Fibroblast of lung (primary cell): ENCODE measurements around the gene ITFG1.

ENCODE experiments used
- CTCF ChIP-seq, 2 donors: IDR thresholded peaks in 1 of 2; conservative IDR thresholded peaks in 1 of 2; 1 replicate in 1 of 2; 2 replicates in 1 of 2; pipeline ENCODE4 v1.5.1; 2011 to 2012; ENCODE audit warnings: low read length in 2 of 2, control low read depth in 1 of 2, inconsistent platforms in 1 of 2, low read depth in 1 of 2, mild to moderate bottlenecking in 1 of 2
- EZH2 ChIP-seq: IDR thresholded peaks from 2 replicates; pipeline ENCODE4 v1.5.1; 2012; ENCODE audit warnings: low read length, control low read depth, mild to moderate bottlenecking; ENCODE audit errors: missing control alignments

DNA sequence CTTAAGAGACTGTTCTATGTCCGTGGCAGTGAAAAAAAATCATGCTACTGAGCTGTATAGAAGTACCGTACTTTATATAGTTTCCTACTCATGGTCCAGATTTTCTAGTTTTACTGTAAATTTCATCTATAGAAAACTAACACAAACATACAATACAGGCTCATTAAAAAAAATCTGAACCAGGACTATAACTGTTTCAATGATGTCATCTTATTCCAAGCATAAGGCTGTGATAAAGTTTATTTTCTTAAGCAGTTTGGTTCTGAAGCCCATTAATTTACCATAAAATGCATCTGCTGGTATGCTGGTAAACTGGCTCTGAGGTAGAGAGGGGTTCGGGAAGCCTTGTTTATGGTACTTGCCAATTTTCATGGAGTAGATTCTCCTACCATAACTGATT lies 300.4 kb downstream of the ITFG1 start:
- TF ChIP-seq CTCF (conservative IDR thresholded peaks at IDR 0.05 in 1 of 2, IDR thresholded peaks at IDR 0.05 in 1 of 2; ENCODE audit: low read depth in 1 of 2, low read length in 2 of 2) (no peak), EZH2 (no peak)
